AG09309 (cell line): ENCODE measurements around the gene BHMT.
A peak's percentile ranks its signal among the peaks of the same experiment; 100 is the strongest.

Experiments used
- DNase-seq: peaks from one replicate; pipeline ENCODE4 v3.0.0-alpha.2; 2010; ENCODE audit warnings: low read depth
- H3K4me3 ChIP-seq: 2 replicates; pipeline ENCODE4 v1.5.1; 2011; ENCODE audit warnings: mild to moderate bottlenecking, low read depth, low read length, moderate library complexity; ENCODE audit not compliant: control insufficient read depth
- TF ChIP-seq, protein P1 (sequence below): IDR thresholded peaks from 2 replicates; pipeline ENCODE4 v1.5.1; 2011; ENCODE audit warnings: mild to moderate bottlenecking, low read depth, low read length, inconsistent platforms; ENCODE audit not compliant: insufficient read depth, control insufficient read depth; ENCODE audit errors: missing control alignments

Gene BHMT, protein sequence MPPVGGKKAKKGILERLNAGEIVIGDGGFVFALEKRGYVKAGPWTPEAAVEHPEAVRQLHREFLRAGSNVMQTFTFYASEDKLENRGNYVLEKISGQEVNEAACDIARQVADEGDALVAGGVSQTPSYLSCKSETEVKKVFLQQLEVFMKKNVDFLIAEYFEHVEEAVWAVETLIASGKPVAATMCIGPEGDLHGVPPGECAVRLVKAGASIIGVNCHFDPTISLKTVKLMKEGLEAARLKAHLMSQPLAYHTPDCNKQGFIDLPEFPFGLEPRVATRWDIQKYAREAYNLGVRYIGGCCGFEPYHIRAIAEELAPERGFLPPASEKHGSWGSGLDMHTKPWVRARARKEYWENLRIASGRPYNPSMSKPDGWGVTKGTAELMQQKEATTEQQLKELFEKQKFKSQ

DNA sequence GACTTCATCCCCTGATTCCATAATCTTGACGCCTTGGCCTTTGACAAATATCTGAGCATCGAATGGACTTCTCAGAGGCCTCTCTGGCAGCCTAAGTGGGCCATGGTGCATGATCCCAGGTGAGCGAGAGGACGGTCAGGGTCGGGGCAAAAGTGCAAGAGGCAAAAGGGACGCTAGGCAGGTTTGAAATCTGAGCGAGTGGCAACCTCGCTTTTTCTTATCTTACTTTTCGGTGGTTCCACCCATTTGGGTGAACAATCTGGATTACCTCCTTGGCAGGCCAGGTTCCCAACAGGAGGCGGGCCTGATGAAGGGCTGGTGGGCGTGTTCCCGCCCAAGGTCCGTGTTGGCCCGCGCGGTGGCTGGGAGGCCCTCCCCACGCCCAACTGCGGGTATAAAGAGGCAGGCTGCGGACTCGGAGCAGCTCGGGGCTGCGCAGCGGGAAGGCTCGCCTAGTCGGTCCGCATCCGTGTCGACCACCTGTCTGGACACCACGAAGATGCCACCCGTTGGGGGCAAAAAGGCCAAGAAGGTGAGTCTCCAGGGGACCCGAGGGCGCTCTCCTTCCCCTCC lies at the start of gene BHMT:
Gene BHMT, plus strand, starts transcription at position 423 of the 573 bp plus-strand sequence. Its CDS starts 77 bp downstream, at position 500.
- DNase-seq = no peak
- no peak within 1 kb of the TSS for H3K4me3 ChIP-seq
- TF ChIP-seq, protein P1, sequence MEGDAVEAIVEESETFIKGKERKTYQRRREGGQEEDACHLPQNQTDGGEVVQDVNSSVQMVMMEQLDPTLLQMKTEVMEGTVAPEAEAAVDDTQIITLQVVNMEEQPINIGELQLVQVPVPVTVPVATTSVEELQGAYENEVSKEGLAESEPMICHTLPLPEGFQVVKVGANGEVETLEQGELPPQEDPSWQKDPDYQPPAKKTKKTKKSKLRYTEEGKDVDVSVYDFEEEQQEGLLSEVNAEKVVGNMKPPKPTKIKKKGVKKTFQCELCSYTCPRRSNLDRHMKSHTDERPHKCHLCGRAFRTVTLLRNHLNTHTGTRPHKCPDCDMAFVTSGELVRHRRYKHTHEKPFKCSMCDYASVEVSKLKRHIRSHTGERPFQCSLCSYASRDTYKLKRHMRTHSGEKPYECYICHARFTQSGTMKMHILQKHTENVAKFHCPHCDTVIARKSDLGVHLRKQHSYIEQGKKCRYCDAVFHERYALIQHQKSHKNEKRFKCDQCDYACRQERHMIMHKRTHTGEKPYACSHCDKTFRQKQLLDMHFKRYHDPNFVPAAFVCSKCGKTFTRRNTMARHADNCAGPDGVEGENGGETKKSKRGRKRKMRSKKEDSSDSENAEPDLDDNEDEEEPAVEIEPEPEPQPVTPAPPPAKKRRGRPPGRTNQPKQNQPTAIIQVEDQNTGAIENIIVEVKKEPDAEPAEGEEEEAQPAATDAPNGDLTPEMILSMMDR = no peak

DNA sequence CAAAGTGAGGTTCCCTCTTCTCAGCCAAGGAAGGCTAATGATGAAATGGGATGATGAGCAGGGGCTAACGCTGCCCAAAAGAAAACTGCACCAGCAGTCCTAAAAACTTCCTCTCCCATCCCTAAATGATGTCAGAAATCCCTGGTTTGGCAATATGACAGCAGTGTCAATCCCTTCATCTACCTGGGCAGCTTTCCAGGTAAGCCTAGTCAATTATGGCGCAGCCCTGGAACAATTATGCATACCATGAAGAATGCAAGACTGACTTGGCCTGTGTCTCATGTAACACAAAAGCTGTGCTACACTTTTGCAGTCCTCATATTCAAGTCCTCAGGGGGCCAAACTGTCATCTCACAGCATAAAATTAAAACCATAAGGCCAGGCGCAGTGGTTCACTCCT lies 49.2 kb upstream of the BHMT start:
- TF ChIP-seq, protein P1 = no peak
- no peak overlapping the region for H3K4me3 ChIP-seq
- no peak for DNase-seq

DNA sequence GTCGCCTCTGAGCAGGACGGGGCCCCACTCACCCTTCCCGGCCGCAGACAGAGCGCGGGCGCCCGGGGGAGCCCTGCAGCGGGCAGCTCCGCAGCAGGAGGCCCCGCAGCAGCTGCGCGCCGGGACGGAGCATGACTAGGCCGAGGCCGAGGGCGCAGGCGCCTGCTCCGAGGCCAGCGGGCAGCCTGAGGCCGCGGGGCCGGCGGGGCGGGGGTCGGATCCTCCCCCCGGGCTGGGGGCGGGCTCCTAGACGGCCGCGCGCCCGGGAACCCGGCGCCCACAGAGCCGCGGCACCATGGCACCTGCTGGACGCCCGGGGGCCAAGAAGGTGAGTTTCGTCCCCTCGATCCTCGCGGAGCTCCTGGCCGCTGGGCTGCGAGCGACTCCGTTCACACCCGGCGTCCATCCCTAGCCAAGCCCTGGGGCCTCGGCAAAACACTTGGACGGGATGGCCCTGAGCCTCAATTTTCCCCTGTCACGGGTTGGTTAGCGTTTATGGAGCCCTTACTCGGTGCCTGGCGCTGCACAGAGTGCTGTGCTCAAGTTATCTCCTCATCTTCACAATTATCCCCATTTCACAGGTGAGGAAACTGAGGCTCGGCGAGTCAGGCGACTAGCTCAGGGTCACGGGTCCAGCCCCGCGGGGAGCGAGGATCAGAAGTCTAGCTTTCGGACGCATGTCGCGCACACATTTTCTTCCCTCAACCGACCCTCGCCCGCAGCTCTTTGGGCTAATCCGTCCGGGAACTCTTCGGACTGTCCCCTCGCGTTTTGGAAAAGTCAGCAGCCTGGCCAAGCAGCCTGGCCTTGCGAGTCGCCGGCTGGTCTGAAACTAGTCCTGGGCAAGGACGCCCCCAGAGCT lies 41.9 kb upstream of the BHMT start, which contains the start of the genes BHMT2 and DMGDH:
Gene BHMT2, plus strand, starts transcription at position 280 of the 862 bp plus-strand sequence. Its CDS starts 16 bp downstream, at position 296.
Gene DMGDH, minus strand, starts transcription at position 187 of the 862 bp plus-strand sequence. Its CDS starts 54 bp downstream, at position 133.
- peak within 1 kb of the TSS; percentile 46 for H3K4me3 ChIP-seq
- TF ChIP-seq, protein P1 = no peak
- no peak for DNase-seq

DNA sequence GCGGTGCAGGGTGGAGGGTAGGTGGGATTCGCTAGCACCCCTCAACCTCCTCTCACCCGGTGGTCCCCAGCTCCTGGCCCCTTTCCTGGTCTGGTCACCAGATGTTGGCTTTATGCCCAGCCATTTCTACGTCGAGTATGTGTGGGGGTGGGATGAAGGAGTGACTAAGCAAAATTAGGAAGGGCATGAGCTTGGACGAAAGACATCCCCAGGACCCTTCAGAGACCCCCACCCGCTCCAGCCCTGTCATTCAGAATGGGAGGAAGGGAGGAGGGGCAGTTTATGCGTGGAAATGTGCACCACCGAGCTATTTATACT lies 41.3 kb upstream of the BHMT start:
- no peak for DNase-seq
- TF ChIP-seq, protein P1 = no peak
- peak overlapping the region; percentile 46 for H3K4me3 ChIP-seq

DNA sequence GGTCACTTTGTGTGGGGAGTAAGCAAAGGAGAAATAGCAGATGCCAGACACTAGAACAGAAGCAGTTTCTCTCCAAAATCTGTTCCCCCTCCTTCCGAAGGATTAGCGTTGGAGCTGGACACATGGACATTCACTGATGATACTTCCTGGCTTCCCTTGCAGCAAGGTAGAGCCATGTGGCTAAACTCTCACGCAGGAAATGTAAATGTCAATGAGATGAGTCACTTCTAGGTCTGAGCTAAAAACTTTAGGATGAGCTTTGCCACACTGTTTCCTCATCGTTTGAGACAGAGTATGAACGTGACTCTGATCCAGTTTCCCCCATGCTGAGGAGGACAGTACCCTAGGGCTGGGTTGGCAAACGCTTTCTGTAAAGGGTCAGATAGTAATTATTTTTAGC lies 37.0 kb upstream of the BHMT start:
- TF ChIP-seq, protein P1 = no peak

More for the DNA sequence above, 37.0 kb upstream of the BHMT start:
- no peak overlapping the region for H3K4me3 ChIP-seq
- DNase-seq = peak; percentile 18
